Smooth muscle cell of the pulmonary artery (primary cell): ENCODE results near the gene HYKK. TPM values are rescaled to one million over a fixed set of nuclear protein-coding genes. Genes with fewer than 3 reads are reported as not detected.

Experiments
- total RNA-seq: library from RNA; depleted of rRNA; stranded (reverse); fragments of >200 nt; gene quantifications from 2 replicates; pipeline ENCODE4 v1.2.3, GENCODE V29; 2014

Gene HYKK, protein sequence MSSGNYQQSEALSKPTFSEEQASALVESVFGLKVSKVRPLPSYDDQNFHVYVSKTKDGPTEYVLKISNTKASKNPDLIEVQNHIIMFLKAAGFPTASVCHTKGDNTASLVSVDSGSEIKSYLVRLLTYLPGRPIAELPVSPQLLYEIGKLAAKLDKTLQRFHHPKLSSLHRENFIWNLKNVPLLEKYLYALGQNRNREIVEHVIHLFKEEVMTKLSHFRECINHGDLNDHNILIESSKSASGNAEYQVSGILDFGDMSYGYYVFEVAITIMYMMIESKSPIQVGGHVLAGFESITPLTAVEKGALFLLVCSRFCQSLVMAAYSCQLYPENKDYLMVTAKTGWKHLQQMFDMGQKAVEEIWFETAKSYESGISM
- 1.7 and 2.0 TPM in 2 replicates for total RNA-seq

GRCh38 chr15:78506971-78507830, at the start of gene HYKK:
Gene HYKK (plus strand): TSS chr15:78507577. CDS start chr15:78513089, 5,512 bp downstream.

DNA sequence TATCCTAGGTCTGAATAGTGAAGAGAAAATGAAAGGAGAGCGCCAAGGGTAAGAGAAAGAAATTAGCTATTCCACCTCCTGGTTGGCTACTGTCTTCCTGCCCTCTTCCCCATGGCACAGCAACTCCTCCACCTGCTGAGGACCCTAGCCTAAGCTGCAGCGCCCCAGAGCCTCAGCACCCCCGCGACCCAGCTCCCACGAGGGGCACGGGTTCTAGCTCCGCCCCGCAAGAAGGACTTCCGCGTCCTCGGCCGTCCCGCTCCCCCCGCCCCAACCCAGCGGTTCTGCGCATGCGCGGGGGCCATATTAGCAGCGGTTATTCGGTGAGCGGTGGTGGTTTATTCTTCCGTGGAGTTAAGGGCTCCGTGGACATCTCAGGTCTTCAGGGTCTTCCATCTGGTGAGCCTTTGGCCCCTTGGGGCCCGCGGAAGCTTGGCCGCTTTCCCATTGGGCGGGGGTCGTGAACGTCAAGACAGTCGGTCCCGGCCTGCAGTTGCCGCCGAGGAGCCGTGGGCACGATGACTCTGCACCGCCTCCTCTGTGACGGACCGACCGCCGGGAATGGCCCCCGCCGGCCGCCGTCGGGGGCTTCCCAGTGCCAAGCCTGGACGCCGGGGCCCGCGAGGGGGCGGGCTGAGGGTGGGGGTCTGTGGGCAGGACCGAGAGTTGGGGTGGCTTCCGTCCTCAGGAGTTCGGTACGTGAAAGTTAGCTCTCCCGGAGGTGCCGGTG, 32.9 kb downstream of the HYKK start, which contains the start of gene PSMA4:
Gene PSMA4, plus strand, starts transcription at position 304 of the 730 bp plus-strand sequence. CDS start 1,484 bp downstream, outside the sequence.

DNA sequence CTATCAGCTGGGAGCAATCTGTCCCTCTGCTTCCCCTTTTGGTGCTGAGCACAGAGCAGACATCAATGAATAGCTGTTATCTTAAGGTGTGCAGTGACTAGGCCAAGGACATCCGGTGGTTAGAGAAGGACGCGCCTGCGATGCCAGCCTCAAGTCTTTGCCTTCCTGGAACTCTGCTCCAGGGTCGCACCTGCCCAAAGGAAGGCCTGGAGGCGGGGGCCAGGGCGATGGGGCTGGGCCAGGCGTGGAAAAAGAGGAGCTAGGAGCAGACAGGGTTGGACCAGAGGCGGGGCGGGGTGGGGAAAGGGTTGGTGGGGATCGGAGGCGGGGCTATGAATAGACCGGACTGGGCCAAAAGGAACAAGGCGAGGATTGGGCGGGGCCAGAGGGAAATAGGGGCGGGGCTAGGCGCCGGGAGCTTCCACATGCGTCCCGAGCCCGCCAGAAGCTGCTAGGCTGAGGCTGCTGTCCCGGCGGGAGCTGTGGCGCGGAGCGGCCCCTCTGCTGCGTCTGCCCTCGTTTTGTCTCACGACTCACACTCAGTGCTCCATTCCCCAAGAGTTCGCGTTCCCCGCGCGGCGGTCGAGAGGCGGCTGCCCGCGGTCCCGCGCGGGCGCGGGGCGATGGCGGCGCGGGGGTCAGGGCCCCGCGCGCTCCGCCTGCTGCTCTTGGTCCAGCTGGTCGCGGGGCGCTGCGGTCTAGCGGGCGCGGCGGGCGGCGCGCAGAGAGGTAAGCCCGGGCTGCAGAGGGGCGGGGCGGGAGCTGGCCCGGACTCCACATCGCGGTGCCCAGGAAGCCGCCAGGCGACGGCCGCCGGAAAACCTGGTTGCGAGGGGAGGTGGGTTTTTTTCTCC, 57.9 kb downstream of the HYKK start, which contains the start of gene CHRNA5:
Gene CHRNA5, plus strand, starts transcription at position 424 of the 854 bp plus-strand sequence. Its CDS starts 200 bp downstream, at position 624.

Other genes with a start within 250 kb of the HYKK start
- gene DNAJA4, start 243.0 kb upstream of the HYKK start, total RNA-seq, result 3.4 and 4.0 TPM in 2 replicates
- gene SKIC8, start 208.0 kb upstream of the HYKK start, total RNA-seq, result 41.2 and 48.3 TPM in 2 replicates
- not detected in 2 replicates for gene CRABP1, start 167.2 kb upstream of the HYKK start, total RNA-seq
- 25.1 and 36.1 TPM in 2 replicates for gene IREB2, start 69.4 kb upstream of the HYKK start, total RNA-seq
- 104 and 122 TPM in 2 replicates for gene PSMA4, start 32.9 kb downstream of the HYKK start, total RNA-seq
- 0.59 and 0.78 TPM in 2 replicates for gene CHRNA5, start 57.9 kb downstream of the HYKK start, total RNA-seq
- gene CHRNA3, start 113.4 kb downstream of the HYKK start, total RNA-seq, result not detected in 2 replicates
- gene CHRNB4, start 133.6 kb downstream of the HYKK start, total RNA-seq, result not detected in 2 replicates